ENCODE data around the gene LRRC59. TPM values are rescaled to one million over a fixed set of nuclear protein-coding genes. Genes with fewer than 3 reads are reported as not detected.

Gene LRRC59
- total RNA-seq, 1 experiment from 2014 or later, result 221 TPM

- POLR2A ChIA-PET, result interaction anchor here (2.6 kb wide), 1 partner anchor 24 kb away, joined by 12 read pairs; the partner anchor contains the start of gene LRRC59
- H3K27ac ChIP-seq (ENCODE audit: low read depth, low read length), result peak overlapping the region; percentile 82; the same call in 1 of the 2 replicates
Observed at GRCh38 chr17:50373705-50374104, 23.6 kb downstream of the LRRC59 start.

More at GRCh38 chr17:50373705-50374104, 23.6 kb downstream of the LRRC59 start:
- TF ChIP-seq ELF1 (IDR thresholded peaks at IDR 0.05; ENCODE audit: borderline replicate concordance, low read depth) (no peak), CTCF (IDR thresholded peaks at IDR 0.05 in 2 of 3, conservative IDR thresholded peaks at IDR 0.05 in 1 of 3; ENCODE audit: borderline replicate concordance in 1 of 3, insufficient read depth in 1 of 3, low read depth in 2 of 3, low read length in 2 of 3) (no peak), RAD21 (IDR thresholded peaks at IDR 0.05; ENCODE audit: low read depth) (no peak), SRF (IDR thresholded peaks at IDR 0.05; ENCODE audit: low read depth) (0 out of 2 replicates have a peak, but pooled peaks have one; percentile 9)
- H3K36me3 ChIP-seq (ENCODE audit: control insufficient read depth in 1 of 2, insufficient read depth in 2 of 2, low read length in 2 of 2), result peaks cover 21 to 22% of the 10 kb centered on the region in 2 experiments
- H3K9me3 ChIP-seq (ENCODE audit: control insufficient read depth in 1 of 2, insufficient read depth in 1 of 2, low read depth in 1 of 2, low read length in 2 of 2), result no peaks in the 10 kb centered on the region
- ATAC-seq (no peak), DNase-seq (ENCODE audit: low read depth, low spot score) (no peak)
- H4K20me1 ChIP-seq (ENCODE audit: insufficient read depth), result no peaks in the 10 kb centered on the region
- H3K79me2 ChIP-seq (ENCODE audit: insufficient read depth, low read length), result peaks cover 50% of the 10 kb centered on the region
- H3K27me3 ChIP-seq (ENCODE audit: insufficient read depth, low read length), result no peaks in the 10 kb centered on the region
- H2AFZ ChIP-seq (ENCODE audit: low read depth, low read length, poor library complexity, severe bottlenecking), result no peak overlapping the region
- peaks cover 9 to 16% of the 10 kb centered on the region in 2 experiments for H3K4me1 ChIP-seq (ENCODE audit: control insufficient read depth in 1 of 2, insufficient read depth in 2 of 2, low read length in 2 of 2)
- peak overlapping the region; percentile 76 for H3K4me2 ChIP-seq (ENCODE audit: low read length)
- ChIA-PET RAD21 (ENCODE audit: low non-redundant PET in 1 of 2, low total read pairs in 2 of 2, uncharacterized antibody in 2 of 2, unreplicated experiment in 2 of 2) (no interaction called here), CTCF (interaction anchor here (1.4 to 1.9 kb wide), 2 partner anchors 11 to 23 kb away, joined by 7 to 8 read pairs; partner anchors contain the start of gene LRRC59)
- no peaks in the 10 kb centered on the region for H3K9me2 ChIP-seq (ENCODE audit: insufficient read depth)
- peak overlapping the region; percentile 88 for H3K9ac ChIP-seq (ENCODE audit: low read length)
- H3K4me3 ChIP-seq (replicated peaks in 1 of 2; ENCODE audit: low read depth in 1 of 2, low read length in 2 of 2), result peak overlapping the region; percentile 54 to 67
- BruUV-seq (replicated peaks), result no TSS peak
- intact Hi-C loops (cut with micrococcal nuclease), result no loop called here
